ES-I3 (cell line): Measurements from ENCODE around the gene IL16.

Source experiments
- H3K36me3 ChIP-seq: 2 replicates; pipeline ENCODE4 v1.6.1; 2013; ENCODE audit warnings: mild to moderate bottlenecking, low read length, control low read depth, moderate library complexity; ENCODE audit not compliant: insufficient read depth
- H3K4me1 ChIP-seq: 2 replicates; pipeline ENCODE4 v1.6.1; 2013; ENCODE audit warnings: mild to moderate bottlenecking, control low read depth, low read length; ENCODE audit not compliant: insufficient read depth
- H3K9ac ChIP-seq: 2 replicates; pipeline ENCODE4 v1.6.1; 2013; ENCODE audit warnings: low read depth, mild to moderate bottlenecking, low read length, moderate library complexity
- H3K9me3 ChIP-seq: 2 replicates; pipeline ENCODE4 v1.6.1; 2013; ENCODE audit warnings: mild to moderate bottlenecking, low read length, moderate library complexity; ENCODE audit not compliant: control insufficient read depth, insufficient read depth

IL16 gene

GRCh38 chr15:81165535-81165934, 31.1 kb upstream of the IL16 start:
- H3K36me3 ChIP-seq = no peaks in the 10 kb centered on the region
- no peaks in the 10 kb centered on the region for H3K9me3 ChIP-seq
- no peaks in the 10 kb centered on the region for H3K4me1 ChIP-seq
- H3K9ac ChIP-seq = no peak overlapping the region

GRCh38 chr15:81166636-81167305, 29.9 kb upstream of the IL16 start:
- no peaks in the 10 kb centered on the region for H3K4me1 ChIP-seq
- H3K36me3 ChIP-seq = no peaks in the 10 kb centered on the region
- H3K9ac ChIP-seq = no peak overlapping the region
- H3K9me3 ChIP-seq = no peaks in the 10 kb centered on the region

GRCh38 chr15:81168131-81168526, 28.6 kb upstream of the IL16 start:
- H3K9ac ChIP-seq = no peak overlapping the region

GRCh38 chr15:81168644-81169043, 28.0 kb upstream of the IL16 start:
- H3K9ac ChIP-seq = no peak overlapping the region
- H3K9me3 ChIP-seq = no peaks in the 10 kb centered on the region
- H3K4me1 ChIP-seq = no peaks in the 10 kb centered on the region
- H3K36me3 ChIP-seq = no peaks in the 10 kb centered on the region

More at GRCh38 chr15:81168131-81168526, 28.6 kb upstream of the IL16 start:
- no peaks in the 10 kb centered on the region for H3K4me1 ChIP-seq
- H3K9me3 ChIP-seq = no peaks in the 10 kb centered on the region
- H3K36me3 ChIP-seq = no peaks in the 10 kb centered on the region

GRCh38 chr15:81170511-81170910, 26.2 kb upstream of the IL16 start:
- no peaks in the 10 kb centered on the region for H3K9me3 ChIP-seq
- no peaks in the 10 kb centered on the region for H3K4me1 ChIP-seq
- no peak overlapping the region for H3K9ac ChIP-seq
- no peaks in the 10 kb centered on the region for H3K36me3 ChIP-seq

- H3K4me1 ChIP-seq = no peaks in the 10 kb centered on the region
- H3K9ac ChIP-seq = no peak overlapping the region
- no peaks in the 10 kb centered on the region for H3K9me3 ChIP-seq
- no peaks in the 10 kb centered on the region for H3K36me3 ChIP-seq
Observed at GRCh38 chr15:81171286-81171685, 25.4 kb upstream of the IL16 start.

GRCh38 chr15:81174125-81174791, 22.4 kb upstream of the IL16 start:
- Histone ChIP-seq H3K36me3 (no peaks in the 10 kb centered on the region), H3K9ac (no peak overlapping the region)

GRCh38 chr15:81174792-81175327, 21.8 kb upstream of the IL16 start:
- H3K4me1 ChIP-seq = no peaks in the 10 kb centered on the region
- H3K36me3 ChIP-seq = no peaks in the 10 kb centered on the region
- H3K9ac ChIP-seq = no peak overlapping the region
- H3K9me3 ChIP-seq = no peaks in the 10 kb centered on the region

More at GRCh38 chr15:81174125-81174791, 22.4 kb upstream of the IL16 start:
- Histone ChIP-seq H3K9me3 (no peaks in the 10 kb centered on the region), H3K4me1 (no peaks in the 10 kb centered on the region)

GRCh38 chr15:81175496-81175895, 21.2 kb upstream of the IL16 start:
- Histone ChIP-seq H3K9ac (no peak overlapping the region), H3K9me3 (no peaks in the 10 kb centered on the region), H3K4me1 (no peaks in the 10 kb centered on the region), H3K36me3 (no peaks in the 10 kb centered on the region)

- Histone ChIP-seq H3K36me3 (no peaks in the 10 kb centered on the region), H3K9me3 (no peaks in the 10 kb centered on the region), H3K4me1 (no peaks in the 10 kb centered on the region), H3K9ac (no peak overlapping the region)
Observed at GRCh38 chr15:81176291-81176893, 20.3 kb upstream of the IL16 start.

GRCh38 chr15:81178365-81178764, 18.3 kb upstream of the IL16 start:
- Histone ChIP-seq H3K9ac (no peak overlapping the region), H3K36me3 (no peaks in the 10 kb centered on the region), H3K9me3 (no peaks in the 10 kb centered on the region), H3K4me1 (no peaks in the 10 kb centered on the region)

GRCh38 chr15:81181220-81181619, 15.5 kb upstream of the IL16 start:
- Histone ChIP-seq H3K9ac (no peak overlapping the region), H3K4me1 (no peaks in the 10 kb centered on the region), H3K36me3 (no peaks in the 10 kb centered on the region), H3K9me3 (no peaks in the 10 kb centered on the region)

GRCh38 chr15:81182031-81182755, 14.5 kb upstream of the IL16 start:
- Histone ChIP-seq H3K9ac (no peak overlapping the region), H3K4me1 (no peaks in the 10 kb centered on the region), H3K36me3 (no peaks in the 10 kb centered on the region), H3K9me3 (no peaks in the 10 kb centered on the region)

- H3K9ac ChIP-seq = no peak overlapping the region
- H3K9me3 ChIP-seq = no peaks in the 10 kb centered on the region
- H3K36me3 ChIP-seq = no peaks in the 10 kb centered on the region
- no peaks in the 10 kb centered on the region for H3K4me1 ChIP-seq
Observed at GRCh38 chr15:81182756-81183438, 13.8 kb upstream of the IL16 start.
